Retinal pigment epithelial cell (primary cell): Measurements from ENCODE around the gene AK3.

Experiments
- DNase-seq: peaks from one replicate; pipeline ENCODE4 v3.0.0-alpha.2; 2010; ENCODE audit warnings: low read depth
- H3K4me3 ChIP-seq: 2 replicates; pipeline ENCODE4 v1.5.1; 2011; ENCODE audit warnings: mild to moderate bottlenecking, low read length, control low read depth, moderate library complexity
- CTCF ChIP-seq: conservative IDR thresholded peaks from 2 replicates; pipeline ENCODE4 v1.5.1; 2011; ENCODE audit warnings: low read depth, low read length, control low read depth, inconsistent platforms

The AK3 gene

GRCh38 chr9:4748612-4749011, 7.6 kb upstream of the AK3 start:
- TF ChIP-seq CTCF: no peak
- no peak overlapping the region for H3K4me3 ChIP-seq
- no peak for DNase-seq

- TF ChIP-seq CTCF: no peak
- no peak for DNase-seq
- no peak overlapping the region for H3K4me3 ChIP-seq
These were observed 5.5 kb upstream of the AK3 start for GRCh38 chr9:4746278-4747030.

GRCh38 chr9:4743131-4743875, 2.3 kb upstream of the AK3 start:
- DNase-seq: no peak
- no peak for TF ChIP-seq CTCF
- no peak overlapping the region for H3K4me3 ChIP-seq

- no peak for DNase-seq
- no peak overlapping the region for H3K4me3 ChIP-seq
- no peak for TF ChIP-seq CTCF
These were observed 1.2 kb upstream of the AK3 start for GRCh38 chr9:4742246-4742645.

- TF ChIP-seq CTCF: no peak
- DNase-seq: no peak
- H3K4me3 ChIP-seq: peak overlapping the region; percentile 76
These were observed 525 bp upstream of the AK3 start for GRCh38 chr9:4741365-4742089.

- DNase-seq: no peak
- peak overlapping the region; percentile 76 for H3K4me3 ChIP-seq
These were observed 689 bp downstream of the AK3 start for GRCh38 chr9:4740388-4740637.

More at GRCh38 chr9:4740388-4740637, 689 bp downstream of the AK3 start:
- no peak for TF ChIP-seq CTCF
